ENCODE results near the gene TLCD4. TPM values are rescaled to one million over a fixed set of nuclear protein-coding genes. Genes with fewer than 3 reads are reported as not detected.
A peak's percentile ranks its signal among the peaks of the same experiment; 100 is the strongest.

The TLCD4 gene
- total and polyA plus RNA-seq, 2 of the 13 experiments (the other 11 are each of a cell fraction or from before 2014, with no cell fraction given) = 4.7 to 14.5 TPM

- Histone ChIP-seq H3K36me3 (replicated peaks in 1 of 2; ENCODE audit: control insufficient read depth in 1 of 2, insufficient read depth in 2 of 2, low read length in 2 of 2) (no peaks in the 10 kb centered on the region), H3K4me3 (replicated peaks in 1 of 3; ENCODE audit: insufficient read depth in 1 of 3, low read depth in 2 of 3, low read length in 3 of 3) (peak overlapping the region; percentile 72 to 92 (median 89); a peak in 3 of 6 replicates), H4K20me1 (ENCODE audit: insufficient read depth, low read length) (no peaks in the 10 kb centered on the region), H3K27ac (ENCODE audit: extremely low read length, insufficient read depth, low read length) (peak overlapping the region; percentile 96), H3K4me2 (ENCODE audit: low read depth, low read length) (peak overlapping the region; percentile 83), H3K9me3 (ENCODE audit: low read length) (no peaks in the 10 kb centered on the region), H3K79me2 (ENCODE audit: insufficient read depth, low read length) (peaks cover 29% of the 10 kb centered on the region), H3K27me3 (ENCODE audit: control insufficient read depth in 1 of 2, insufficient read depth in 2 of 2, low read length in 2 of 2) (no peaks in the 10 kb centered on the region; a peak in 1 of 5 replicates), H2AFZ (ENCODE audit: low read length) (no peak overlapping the region), H3K9ac (ENCODE audit: insufficient read depth, low read depth, low read length) (peak overlapping the region; percentile 90; the same call in 1 of the 2 replicates), H3K4me1 (ENCODE audit: insufficient read depth, low read length) (peaks cover 73% of the 10 kb centered on the region)
- WGBS (ENCODE audit: low lambda C conversion rate) = 85% methylated on average over 6 of the region's 6 CpGs
- TSS peak; percentile 61 for BruUV-seq (replicated peaks)
- no peak for ATAC-seq
- in situ Hi-C loops (cut with HindIII; ENCODE audit: extremely low pct_ligation_motif_present, low pct_unique_long_range_greater_than_20kb) (no loop called here), intact Hi-C loops (cut with micrococcal nuclease; ENCODE audit: unreplicated experiment) (loop anchor here (2.0 kb wide), 1 partner anchor 22 kb away; no protein-coding TSS in a partner anchor)
- ChIA-PET POLR2A (interaction anchor here (1.0 to 5.3 kb wide), 4 partner anchors 14 to 115 kb away, joined by 3 to 26 read pairs (median 3); partner anchors contain the start of genes ALG14 and RWDD3), CTCF (ENCODE audit: low intra/inter-chr PET ratio, low total read pairs) (no interaction called here)
- no peak for DNase-seq (ENCODE audit: low spot score)
- no peak for FAIRE-seq
- TF ChIP-seq, protein P1, sequence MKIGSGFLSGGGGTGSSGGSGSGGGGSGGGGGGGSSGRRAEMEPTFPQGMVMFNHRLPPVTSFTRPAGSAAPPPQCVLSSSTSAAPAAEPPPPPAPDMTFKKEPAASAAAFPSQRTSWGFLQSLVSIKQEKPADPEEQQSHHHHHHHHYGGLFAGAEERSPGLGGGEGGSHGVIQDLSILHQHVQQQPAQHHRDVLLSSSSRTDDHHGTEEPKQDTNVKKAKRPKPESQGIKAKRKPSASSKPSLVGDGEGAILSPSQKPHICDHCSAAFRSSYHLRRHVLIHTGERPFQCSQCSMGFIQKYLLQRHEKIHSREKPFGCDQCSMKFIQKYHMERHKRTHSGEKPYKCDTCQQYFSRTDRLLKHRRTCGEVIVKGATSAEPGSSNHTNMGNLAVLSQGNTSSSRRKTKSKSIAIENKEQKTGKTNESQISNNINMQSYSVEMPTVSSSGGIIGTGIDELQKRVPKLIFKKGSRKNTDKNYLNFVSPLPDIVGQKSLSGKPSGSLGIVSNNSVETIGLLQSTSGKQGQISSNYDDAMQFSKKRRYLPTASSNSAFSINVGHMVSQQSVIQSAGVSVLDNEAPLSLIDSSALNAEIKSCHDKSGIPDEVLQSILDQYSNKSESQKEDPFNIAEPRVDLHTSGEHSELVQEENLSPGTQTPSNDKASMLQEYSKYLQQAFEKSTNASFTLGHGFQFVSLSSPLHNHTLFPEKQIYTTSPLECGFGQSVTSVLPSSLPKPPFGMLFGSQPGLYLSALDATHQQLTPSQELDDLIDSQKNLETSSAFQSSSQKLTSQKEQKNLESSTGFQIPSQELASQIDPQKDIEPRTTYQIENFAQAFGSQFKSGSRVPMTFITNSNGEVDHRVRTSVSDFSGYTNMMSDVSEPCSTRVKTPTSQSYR (CRISPR knock-in tag; IDR thresholded peaks at IDR 0.05; ENCODE audit: borderline replicate concordance) = no peak
- TF ChIP-seq ZNF614 (CRISPR knock-in tag; IDR thresholded peaks at IDR 0.05; ENCODE audit: borderline replicate concordance) = no peak
- TF ChIP-seq, protein P2, sequence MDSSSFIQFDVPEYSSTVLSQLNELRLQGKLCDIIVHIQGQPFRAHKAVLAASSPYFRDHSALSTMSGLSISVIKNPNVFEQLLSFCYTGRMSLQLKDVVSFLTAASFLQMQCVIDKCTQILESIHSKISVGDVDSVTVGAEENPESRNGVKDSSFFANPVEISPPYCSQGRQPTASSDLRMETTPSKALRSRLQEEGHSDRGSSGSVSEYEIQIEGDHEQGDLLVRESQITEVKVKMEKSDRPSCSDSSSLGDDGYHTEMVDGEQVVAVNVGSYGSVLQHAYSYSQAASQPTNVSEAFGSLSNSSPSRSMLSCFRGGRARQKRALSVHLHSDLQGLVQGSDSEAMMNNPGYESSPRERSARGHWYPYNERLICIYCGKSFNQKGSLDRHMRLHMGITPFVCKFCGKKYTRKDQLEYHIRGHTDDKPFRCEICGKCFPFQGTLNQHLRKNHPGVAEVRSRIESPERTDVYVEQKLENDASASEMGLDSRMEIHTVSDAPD (CRISPR knock-in tag; IDR thresholded peaks at IDR 0.05) = no peak
- no peak for TF ChIP-seq ZNF264 (CRISPR knock-in tag; IDR thresholded peaks at IDR 0.05)
- no peak for TF ChIP-seq AHR (CRISPR knock-in tag; IDR thresholded peaks at IDR 0.05)
- TF ChIP-seq SMARCE1 (IDR thresholded peaks at IDR 0.05; ENCODE audit: borderline replicate concordance) = no peak
- no peak for TF ChIP-seq GTF3A (CRISPR knock-in tag; conservative IDR thresholded peaks at IDR 0.05)
- no peak for TF ChIP-seq HNF1A (IDR thresholded peaks at IDR 0.05; ENCODE audit: low read depth)
- TF ChIP-seq HNF1A (CRISPR knock-in tag; IDR thresholded peaks at IDR 0.05; ENCODE audit: borderline replicate concordance) = no peak
- TF ChIP-seq ZNF891 (CRISPR knock-in tag; IDR thresholded peaks at IDR 0.05) = no peak
- no peak for TF ChIP-seq ZNF691 (CRISPR knock-in tag; IDR thresholded peaks at IDR 0.05; ENCODE audit: borderline replicate concordance, low read depth)
These were observed 1.6 kb downstream of the TLCD4 start for GRCh38 chr1:95118710-95119109.
